Testis (tissue), 3 donors: ENCODE results near the gene UBAC2. TPM values are rescaled to one million over a fixed set of nuclear protein-coding genes. Genes with fewer than 3 reads are reported as not detected.

Source experiments
- DNase-seq: peaks from one replicate; pipeline ENCODE4 v3.0.0-alpha.2; 2019
- H3K27ac ChIP-seq, 2 donors: fragments of 200-600 bp; sonication (generic); one replicate each; pipeline ENCODE4 v1.5.1; 2019
- H3K27me3 ChIP-seq: fragments of 200-600 bp; sonication (generic); one replicate; pipeline ENCODE4 v1.5.1; 2019
- H3K36me3 ChIP-seq: fragments of 200-600 bp; sonication (generic); one replicate; pipeline ENCODE4 v1.5.1; 2017; ENCODE audit warnings: low read depth; ENCODE audit errors: missing control alignments
- H3K4me1 ChIP-seq: fragments of 200-600 bp; sonication (generic); one replicate; pipeline ENCODE4 v1.5.1; 2019
- H3K4me3 ChIP-seq, 2 donors: fragments of 200-600 bp; sonication (generic); one replicate each; pipeline ENCODE4 v1.5.1; 2017 to 2019
- H3K9me3 ChIP-seq: fragments of 200-600 bp; sonication (generic); one replicate; pipeline ENCODE4 v1.5.1; 2017
- CTCF ChIP-seq, 3 experiments: fragments of 450-650 bp in 2 of 3; fragments of 200-600 bp in 1 of 3; sonication (generic) in 1 of 3; IDR thresholded peaks; one replicate each; pipeline ENCODE4 v1.5.1; 2016 to 2019; ENCODE audit warnings: antibody characterized with exemption in 3 of 3, mild to moderate bottlenecking in 2 of 3, moderate library complexity in 1 of 3
- POLR2A ChIP-seq: fragments of 450-650 bp; IDR thresholded peaks from one replicate; pipeline ENCODE4 v1.6.1; 2017; ENCODE audit warnings: antibody characterized with exemption, mild to moderate bottlenecking, moderate library complexity
- WGBS, 2 donors: methylation state at CpG; one replicate each; pipeline ENCODE4 v1.1.5; 2018; 5-methylcytosine and 5-hydroxymethylcytosine counted together
- intact Hi-C: fragments of 100-400 bp; cut with DNase I; formaldehyde crosslinking; loops from one replicate; pipeline ENCODE4 v1.15.1; 2023; ENCODE audit warnings: low total_unique reads
- polyA plus RNA-seq: library from polyadenylated mRNA; stranded (reverse); fragments of 350-450 nt; fragmentation: Illumina TruSeq; extraction: RNeasy Lipid Tissue Mini Kit (QIAGEN cat#74804); gene quantifications from one replicate; pipeline ENCODE4 v1.2.3, GENCODE V29; 2014; ENCODE audit warnings: low read depth, low replicate concordance; ENCODE audit not compliant: insufficient read depth
- total RNA-seq, 2 donors: library from RNA; depleted of rRNA; stranded (reverse); fragments of >200 nt; gene quantifications; one replicate each; pipeline ENCODE4 v1.2.3, GENCODE V29; 2016

Gene UBAC2
- total and polyA plus RNA-seq, 3 donors from 2014 or later = 85.5 to 147 (median 93.0) TPM

GRCh38 chr13:99217461-99218110 is 16.9 kb downstream of the UBAC2 start:
- Histone ChIP-seq H3K9me3 (no peaks in the 10 kb centered on the region), H3K4me1 (peaks cover 16% of the 10 kb centered on the region), H3K27me3 (no peaks in the 10 kb centered on the region), H3K36me3 (no peaks in the 10 kb centered on the region), H3K27ac (no peak overlapping the region), H3K4me3 (no peak overlapping the region)
- intact Hi-C loops = no loop called here
- 77 to 85% methylated on average over 20 of the region's 20 CpGs for WGBS, 2 donors
- TF ChIP-seq POLR2A = no peak
- no peak for TF ChIP-seq CTCF (IDR thresholded peaks at IDR 0.05)
- DNase-seq = no peak

GRCh38 chr13:99218126-99218525 is 17.5 kb downstream of the UBAC2 start:
- intact Hi-C loops = no loop called here
- Histone ChIP-seq H3K36me3 (no peaks in the 10 kb centered on the region), H3K9me3 (no peaks in the 10 kb centered on the region), H3K4me3 (no peak overlapping the region), H3K4me1 (peaks cover 16% of the 10 kb centered on the region), H3K27me3 (no peaks in the 10 kb centered on the region), H3K27ac (no peak overlapping the region)
- DNase-seq = no peak
- no peak for TF ChIP-seq POLR2A
- TF ChIP-seq CTCF (IDR thresholded peaks at IDR 0.05) = no peak

GRCh38 chr13:99218545-99218944 is 17.9 kb downstream of the UBAC2 start:
- H3K9me3 ChIP-seq = no peaks in the 10 kb centered on the region
- peak; percentile 85 for DNase-seq
- no peaks in the 10 kb centered on the region for H3K36me3 ChIP-seq
- 23 to 31% methylated on average over 6 of the region's 6 CpGs for WGBS, 2 donors
- TF ChIP-seq CTCF (IDR thresholded peaks at IDR 0.05) (no peak), POLR2A (no peak)
- peaks cover 16% of the 10 kb centered on the region for H3K4me1 ChIP-seq
- H3K27ac ChIP-seq = no peak overlapping the region
- intact Hi-C loops = no loop called here
- H3K4me3 ChIP-seq = no peak overlapping the region
- H3K27me3 ChIP-seq = no peaks in the 10 kb centered on the region

- H3K4me1 ChIP-seq = peaks cover 16% of the 10 kb centered on the region
- no peaks in the 10 kb centered on the region for H3K27me3 ChIP-seq
- intact Hi-C loops = no loop called here
- TF ChIP-seq CTCF (IDR thresholded peaks at IDR 0.05) (no peak), POLR2A (no peak)
- H3K27ac ChIP-seq = no peak overlapping the region
- 81 to 96% methylated on average over 2 of the region's 2 CpGs for WGBS, 2 donors
- H3K4me3 ChIP-seq = no peak overlapping the region
- DNase-seq = no peak
- H3K36me3 ChIP-seq = no peaks in the 10 kb centered on the region
- H3K9me3 ChIP-seq = no peaks in the 10 kb centered on the region
Measured at GRCh38 chr13:99218969-99219368, 18.3 kb downstream of the UBAC2 start.
